HG03280 (cell line): Measurements from ENCODE around the gene TRIM17.

Source experiments
- ATAC-seq: cut with Tn5 transposase; IDR thresholded peaks from one replicate; pipeline ENCODE4 v1.9.1; 2021; ENCODE audit warnings: mild to moderate bottlenecking, moderate library complexity; ENCODE audit not compliant: unreplicated experiment

The TRIM17 gene

DNA sequence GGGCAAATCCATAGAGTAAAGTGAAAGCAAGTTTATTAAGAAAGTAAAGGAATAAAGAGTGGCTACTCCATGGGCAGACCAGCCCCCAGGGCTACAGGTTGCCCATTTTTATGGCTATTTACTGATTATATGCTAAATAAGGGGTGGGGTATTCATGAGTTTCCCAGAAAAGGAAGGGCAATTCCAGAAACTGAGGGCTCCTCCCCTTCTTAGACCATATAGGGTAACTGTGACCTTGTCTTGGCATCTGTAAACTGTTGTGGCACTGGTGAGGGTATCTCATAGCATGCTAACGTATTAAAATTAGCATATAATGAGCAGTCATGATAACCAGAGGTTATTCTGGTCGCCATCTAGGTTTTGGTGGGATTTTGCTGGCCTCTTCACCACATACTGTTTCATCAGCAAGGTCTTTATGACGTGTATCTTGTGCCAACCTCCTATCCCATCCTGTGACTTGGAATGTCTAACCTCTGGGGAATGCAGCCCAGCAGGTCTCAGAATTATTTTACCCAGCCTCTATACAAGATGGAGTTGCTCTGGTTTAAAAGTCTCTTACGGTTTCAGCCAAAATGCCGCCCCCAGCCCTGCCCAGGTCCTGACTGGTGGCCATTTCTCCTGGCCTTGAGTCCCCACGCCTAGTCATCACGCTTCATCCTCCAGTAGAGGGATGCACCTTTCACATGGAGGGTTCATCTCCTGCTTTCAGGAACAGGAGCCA lies 982 bp upstream of the TRIM17 start:
- no peak for ATAC-seq

DNA sequence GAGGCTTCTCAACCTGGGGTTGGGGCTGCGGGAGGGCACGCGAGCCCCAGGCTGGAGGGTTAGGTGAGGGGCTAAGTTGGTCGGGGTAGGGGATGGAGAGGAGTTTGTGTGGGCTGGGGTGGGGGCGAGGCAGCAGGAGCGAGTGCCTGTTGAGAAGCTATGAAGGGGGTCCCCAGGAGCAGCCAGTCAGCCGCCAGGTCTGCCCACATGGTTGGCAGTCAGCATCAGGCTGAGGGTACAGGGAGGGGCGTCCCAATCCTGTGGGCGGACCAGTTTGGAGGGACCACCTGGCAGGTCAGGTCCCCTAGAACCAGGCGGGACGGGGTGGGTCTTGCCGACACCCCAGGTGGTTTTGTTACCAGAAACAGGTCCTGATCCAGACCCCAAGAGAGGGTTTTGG lies 400 bp upstream of the TRIM17 start:
- no peak for ATAC-seq

DNA sequence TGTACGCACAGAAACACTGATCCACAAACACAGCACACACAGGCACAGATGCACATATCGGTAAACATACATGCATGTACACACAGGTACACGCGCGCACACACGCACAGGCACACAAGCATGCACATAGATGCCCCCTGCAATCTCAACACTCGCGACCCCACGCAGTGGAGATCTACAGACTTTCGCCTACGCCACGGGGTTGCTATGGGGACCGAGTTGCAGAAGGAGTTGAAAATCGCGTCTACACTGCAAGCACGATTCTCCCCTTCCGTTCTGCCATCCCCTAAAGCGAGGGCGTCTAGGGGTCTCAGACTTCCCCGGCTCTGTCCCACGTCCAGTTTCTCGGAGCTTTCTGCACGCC lies 826 bp downstream of the TRIM17 start:
- no peak for ATAC-seq

DNA sequence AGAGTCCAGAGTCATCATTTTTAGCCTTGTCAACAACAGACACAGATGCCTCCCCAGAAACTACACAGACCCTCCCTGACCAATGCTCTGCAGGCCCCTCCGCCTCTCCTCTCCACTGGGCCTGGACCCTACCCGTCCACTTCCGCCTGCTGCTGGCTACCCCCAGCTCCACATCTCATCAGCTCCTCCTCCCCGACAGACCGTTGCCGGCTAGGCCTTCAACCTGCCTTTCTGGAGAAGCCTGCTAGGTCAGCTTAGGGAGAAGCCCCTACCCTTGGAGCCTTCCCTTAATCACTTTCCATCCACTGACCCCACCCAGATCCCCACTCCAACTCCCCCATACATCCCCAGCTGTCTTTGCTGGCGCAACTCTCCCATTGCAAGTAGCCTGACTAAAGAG lies 1.4 kb downstream of the TRIM17 start:
- no peak for ATAC-seq

DNA sequence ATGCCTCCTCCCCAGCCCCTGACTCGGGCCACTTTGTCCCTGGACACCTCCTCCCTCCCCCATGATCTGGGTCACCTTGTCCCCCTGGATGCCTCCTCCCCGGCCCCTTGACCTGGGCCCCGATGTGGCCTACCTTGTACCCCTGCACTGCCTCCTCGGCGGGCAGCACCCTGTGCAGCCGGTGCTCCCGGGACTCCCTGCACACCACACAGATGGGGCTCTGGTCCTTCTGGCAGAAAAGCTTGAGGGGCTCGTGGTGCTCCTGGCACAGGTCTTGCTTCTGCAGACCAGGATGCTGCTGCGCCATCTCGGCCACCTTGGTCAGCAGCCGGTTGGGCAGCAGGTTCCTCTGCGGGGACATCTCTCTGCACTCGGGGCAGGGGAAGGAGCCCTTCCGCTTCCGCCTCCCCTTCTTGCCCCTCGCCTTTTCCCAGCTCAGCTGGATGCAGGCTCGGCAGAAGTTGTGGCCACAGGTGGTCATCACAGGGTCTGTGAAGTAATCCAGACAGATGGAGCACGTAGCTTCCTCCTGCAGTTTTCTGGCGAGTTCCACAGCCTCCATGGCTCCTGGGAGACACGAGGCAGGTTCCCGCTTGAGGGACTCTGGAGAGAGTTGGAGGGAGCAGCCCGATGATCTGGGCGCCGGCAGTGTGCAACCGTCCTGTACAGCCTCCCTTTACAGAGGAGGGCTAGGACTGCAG lies 2.0 kb downstream of the TRIM17 start:
- ATAC-seq = no peak

DNA sequence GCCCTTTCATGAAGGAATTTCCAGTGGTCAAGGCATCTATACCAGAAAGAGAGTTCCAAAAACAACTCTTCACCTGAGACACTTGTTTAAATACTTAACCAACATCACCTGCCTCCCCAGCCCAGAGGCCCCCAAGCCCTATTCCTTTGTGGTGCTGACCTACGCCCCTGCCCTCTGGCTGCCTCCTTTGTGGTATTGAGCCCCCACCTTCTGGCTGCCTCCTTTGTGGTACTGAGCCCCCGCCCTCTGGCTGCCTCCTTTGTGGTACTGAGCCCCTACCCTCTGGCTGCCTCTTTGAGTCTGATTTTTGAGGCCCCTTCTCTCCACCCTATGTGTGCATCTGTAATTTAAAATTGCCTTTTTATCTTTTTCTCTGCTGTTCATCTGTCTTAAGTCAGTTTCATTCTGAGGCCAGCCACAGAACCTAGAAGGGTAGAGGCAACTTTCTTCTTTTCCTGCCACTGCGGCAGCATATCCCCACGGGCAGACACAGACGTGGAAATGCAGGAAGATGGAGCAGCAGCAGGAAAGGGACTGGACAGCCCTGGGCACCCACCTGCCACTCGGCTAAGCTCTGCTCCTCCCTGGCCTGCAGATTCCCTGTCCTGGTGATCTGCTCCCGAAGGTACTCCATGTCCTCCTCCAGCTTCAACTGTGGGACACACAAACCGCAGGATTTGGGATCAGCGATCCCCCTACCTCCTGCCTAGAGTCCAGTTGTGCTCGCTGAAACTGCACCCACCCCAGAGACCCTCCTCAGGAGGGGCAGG lies 3.2 kb downstream of the TRIM17 start:
- no peak for ATAC-seq

DNA sequence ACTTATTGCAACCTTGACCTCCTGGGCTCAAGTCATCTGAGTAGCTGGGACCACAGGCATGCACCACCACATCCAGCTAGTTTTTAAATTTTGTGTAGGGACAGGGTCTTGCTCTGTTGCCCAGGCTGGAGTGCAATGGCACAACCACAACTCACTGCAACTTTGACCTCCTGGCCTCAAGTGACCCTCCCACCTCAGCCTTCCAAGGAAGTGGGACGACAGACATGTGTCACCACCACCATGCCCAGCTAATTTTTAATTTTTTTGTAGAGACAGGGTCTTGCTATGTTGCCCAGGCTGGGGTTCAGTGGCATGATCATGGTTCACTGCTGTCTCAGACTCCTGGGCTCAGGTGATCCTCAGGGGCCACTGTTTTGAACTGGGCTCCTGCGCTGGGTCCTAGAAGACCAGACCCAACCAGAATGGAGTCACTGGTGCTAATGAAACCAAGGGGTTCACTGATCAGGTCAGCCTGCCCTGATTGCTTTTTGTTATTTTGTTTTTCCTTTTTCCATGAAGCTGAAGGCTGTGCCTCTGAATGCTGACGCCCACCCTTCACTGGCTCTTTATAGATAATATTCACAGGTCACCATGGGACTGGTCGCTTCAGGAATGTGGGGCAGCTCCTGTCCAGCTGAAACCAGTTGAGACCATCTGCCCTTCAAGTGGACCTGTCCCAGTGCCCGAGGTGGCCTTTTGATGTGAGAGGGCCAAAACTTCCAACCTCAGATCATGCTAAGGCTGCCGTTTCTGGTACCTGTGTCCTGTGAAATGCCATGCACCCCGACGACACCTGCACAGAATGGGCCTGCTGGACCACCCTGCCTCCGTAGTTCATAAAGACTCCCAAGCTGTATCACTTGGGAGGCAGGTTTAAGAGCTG lies 4.9 kb downstream of the TRIM17 start:
- no peak for ATAC-seq

DNA sequence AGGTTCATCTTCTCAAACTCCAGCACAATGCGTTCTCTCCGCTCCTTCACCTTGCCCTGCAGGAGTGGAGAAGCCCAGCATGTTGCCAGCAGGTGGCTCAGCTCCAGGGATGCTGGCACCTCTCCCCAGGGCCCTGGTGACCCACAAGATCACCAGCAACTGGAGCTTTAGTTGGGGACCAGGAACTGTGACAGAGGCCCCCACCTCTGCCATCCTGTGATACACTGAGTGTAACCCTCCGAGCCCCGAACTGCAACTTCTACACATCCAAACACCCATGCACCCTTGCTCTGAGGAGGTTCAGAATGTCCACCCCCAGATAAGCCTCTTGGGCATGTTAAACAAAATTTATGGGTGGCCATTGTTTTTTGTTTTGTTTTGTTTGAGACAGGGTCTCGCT lies 5.5 kb downstream of the TRIM17 start:
- ATAC-seq = no peak

DNA sequence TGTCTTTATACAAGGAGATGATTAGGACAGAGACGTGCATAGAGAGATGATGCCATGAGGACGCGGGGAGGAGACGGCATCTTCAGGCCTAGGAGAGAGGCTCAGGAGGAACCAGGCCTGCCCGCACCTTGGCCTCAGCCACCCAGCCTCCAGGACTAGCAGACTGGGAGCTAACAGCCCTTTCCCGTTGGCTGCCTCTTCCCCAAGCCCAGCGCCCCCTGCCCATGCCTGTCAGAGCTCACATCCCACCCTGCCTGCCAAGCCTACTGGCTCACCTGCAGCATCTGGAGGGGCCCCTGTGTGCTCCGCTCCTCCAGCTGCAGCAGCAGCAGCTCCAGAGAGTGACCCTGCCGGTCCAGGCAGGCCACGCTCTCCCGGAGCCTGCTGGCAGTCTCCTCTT lies 6.0 kb downstream of the TRIM17 start:
- no peak for ATAC-seq

DNA sequence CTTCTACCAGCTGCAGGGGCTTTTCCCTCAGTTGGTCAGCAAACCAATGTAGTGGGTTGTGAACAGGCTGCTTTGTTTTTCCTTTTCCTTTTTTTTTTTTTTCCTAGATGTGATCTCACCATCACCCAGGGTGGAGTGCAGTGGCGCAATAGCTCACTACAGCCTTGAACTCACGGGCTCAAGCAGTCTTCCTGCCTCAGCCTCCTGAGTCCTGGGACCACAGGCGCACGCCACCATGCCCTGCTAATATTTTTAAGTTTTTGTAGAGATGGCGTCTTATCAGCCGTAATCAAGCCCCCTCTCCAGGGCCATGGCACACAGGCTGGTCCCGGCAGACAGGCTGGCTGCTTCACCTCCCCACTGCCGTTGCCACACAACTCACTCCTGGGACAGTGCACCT lies 6.6 kb downstream of the TRIM17 start:
- no peak for ATAC-seq

DNA sequence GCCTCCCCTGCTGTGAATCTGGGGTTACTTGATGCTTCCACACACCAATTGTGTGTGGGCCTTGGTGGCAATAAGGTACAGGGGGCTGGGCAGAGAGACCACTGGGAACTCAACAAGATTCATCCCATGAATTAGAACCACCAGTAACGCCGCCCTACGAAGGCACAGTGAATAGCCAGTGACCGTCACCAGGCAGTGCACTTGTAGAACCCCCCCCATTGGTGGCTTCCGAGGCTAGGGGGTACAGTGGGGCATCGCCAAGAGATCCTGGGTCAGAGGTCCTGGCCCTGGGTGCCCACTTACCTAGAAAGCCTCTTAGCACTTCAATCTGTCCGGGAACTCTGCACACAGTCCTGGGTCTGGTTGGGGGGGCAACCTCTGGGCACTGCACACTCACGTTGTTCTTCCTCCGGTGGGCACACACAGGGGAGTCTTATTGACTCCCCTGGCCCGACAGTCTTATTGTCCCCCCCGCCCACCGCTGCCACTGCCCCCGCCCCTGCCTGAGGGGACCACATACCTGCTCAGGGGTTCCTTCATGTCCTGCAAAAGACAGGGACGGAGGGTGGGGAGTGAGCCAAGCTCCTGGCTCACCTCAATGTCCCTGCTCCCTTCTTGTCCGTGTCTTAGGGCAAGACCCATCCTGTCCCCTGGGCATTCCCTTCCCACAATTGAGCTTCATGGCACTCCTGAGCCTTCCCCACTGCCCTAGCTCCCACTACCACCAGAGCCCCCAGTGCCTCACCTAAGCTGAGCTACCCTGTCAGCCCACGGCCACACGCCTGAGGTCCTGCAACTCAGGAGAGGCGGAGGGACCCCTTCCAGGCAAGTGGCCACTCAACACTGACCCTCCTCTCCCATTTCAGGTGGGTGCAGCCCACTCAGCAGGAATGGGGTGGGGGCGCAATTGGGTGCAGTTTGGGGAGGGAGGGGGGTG lies 7.5 kb downstream of the TRIM17 start:
- no peak for ATAC-seq

DNA sequence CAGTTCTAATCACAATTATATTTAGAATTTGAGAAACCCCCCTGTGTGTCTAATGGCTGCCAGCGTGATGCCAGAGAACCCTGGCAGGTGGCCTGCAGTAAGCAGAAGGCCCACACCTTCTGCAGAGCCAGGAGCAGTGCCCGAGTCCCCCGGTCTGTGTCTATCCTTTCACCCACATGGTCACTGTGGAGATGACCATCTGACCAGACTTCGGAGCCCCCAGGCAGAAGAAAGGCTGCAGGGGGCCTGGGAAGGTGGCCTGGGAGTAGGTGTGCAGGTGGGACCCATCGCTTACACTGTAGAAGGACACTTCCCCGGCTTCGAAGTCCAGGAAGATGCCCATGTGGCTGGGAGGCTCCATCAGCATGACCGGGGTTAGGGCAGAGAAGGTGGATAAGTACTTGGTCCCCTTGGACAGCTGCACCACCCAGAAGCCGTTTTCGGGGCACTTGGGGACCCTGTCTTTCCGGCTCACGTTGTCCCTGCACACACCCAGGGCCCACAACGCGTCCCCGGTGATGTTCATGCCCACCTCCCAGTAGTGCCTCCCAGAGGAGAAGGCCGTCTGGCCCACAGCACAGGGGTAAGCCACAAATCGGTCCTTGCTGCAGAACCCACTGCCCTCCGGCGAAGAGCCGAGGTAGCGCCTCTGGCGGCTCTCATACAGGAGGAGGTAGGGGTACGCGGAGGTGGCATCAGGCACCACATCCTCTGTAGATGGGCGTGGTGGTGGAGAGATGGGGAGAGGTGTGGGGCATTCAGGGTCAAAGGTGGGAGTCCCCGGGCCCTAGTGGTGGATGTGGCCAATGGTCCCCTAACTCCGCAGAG lies 8.4 kb downstream of the TRIM17 start:
- no peak for ATAC-seq

DNA sequence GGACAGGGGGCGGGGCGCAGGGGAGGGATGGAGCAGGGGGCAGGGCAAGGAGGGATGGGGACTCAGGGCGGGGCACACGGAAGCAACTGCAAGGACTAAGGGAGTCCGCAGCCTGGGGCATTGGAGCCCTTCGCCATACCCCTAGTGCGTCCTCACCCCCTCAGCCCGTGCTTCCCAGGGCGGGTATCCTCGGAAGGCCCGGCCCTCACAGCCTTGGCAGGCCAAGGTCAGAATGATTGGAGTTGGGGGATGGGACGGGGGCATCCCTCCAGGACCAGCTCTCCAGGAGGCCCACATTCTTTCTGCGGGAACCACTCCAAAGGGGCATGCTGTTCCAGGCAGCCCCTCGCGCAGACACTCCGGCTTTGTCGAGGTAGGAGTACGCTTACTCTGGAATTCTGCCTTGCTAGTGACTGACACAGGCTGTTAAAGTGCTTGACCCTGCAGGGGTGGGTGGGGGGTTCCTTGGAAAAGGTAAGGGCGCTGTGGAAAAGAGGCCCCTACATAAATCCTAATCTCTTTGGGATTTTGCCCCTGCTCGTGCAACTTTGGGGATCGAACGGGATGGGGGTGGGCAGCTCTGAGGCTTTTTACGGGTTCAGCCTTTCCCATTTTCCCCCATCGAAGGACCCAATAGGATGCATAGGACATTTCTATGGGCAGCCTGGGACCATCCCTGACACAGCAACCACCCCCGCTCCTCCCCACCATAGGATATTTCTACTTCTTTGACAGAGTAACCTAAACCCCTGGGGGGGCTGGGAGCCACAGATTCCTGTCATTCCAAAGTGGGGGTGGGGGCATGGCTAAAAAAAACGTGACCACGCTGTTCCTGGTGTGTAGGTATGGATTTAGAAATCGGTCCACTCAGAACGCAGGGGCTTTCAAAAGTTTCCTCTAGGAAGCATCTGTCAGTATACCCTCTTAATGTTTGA lies 9.3 kb downstream of the TRIM17 start:
- ATAC-seq = no peak

DNA sequence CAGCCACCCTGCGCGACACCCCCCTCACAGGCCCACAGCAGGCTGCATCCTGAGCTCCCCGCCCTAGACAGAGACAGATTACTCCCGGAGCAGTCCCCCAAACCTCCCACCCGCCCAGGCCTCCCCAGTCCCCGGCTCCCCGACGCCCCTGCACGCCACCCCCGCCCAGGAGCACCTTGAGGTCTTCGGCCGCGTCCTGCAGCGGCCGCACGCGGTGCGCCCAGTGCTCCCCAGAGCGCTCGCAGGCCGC lies 10.8 kb downstream of the TRIM17 start:
- ATAC-seq = peak; percentile 1

DNA sequence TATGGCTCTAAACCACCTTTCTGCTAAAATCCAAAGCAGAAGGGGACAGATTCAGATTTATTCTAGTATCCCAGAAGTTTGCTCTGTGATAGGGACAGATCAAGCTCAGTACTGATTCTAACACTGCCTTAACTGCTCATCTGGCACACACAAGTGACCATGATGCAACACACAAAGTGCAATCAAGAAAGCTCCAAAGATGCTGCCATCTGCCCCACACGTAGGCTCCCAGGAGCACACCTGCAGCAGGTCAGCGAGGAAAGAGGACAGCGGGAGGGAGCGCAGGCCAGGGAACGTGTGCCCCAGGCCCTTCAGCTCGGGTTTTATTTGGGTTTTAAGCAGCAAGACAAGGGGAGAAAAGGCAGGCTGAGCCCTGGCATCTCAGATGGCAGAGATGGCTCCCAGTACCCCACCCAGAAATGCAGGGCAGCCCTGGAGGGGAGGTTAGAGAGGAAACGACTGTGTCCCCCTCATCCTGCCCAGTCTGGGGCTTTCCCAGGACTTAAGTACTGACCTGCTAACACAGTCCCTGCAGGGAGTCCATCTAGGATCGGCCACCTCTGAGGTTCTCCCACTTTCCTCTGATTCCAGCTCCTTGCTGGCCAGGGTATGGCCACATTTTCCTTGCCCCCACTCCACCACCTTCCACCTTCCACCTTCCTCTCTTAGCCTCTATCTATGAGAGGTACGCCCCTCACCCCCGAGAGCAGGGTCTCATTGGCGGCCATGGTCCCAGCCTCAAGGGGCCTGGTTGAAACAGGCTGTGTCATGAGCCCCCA lies 11.3 kb downstream of the TRIM17 start:
- ATAC-seq = no peak

DNA sequence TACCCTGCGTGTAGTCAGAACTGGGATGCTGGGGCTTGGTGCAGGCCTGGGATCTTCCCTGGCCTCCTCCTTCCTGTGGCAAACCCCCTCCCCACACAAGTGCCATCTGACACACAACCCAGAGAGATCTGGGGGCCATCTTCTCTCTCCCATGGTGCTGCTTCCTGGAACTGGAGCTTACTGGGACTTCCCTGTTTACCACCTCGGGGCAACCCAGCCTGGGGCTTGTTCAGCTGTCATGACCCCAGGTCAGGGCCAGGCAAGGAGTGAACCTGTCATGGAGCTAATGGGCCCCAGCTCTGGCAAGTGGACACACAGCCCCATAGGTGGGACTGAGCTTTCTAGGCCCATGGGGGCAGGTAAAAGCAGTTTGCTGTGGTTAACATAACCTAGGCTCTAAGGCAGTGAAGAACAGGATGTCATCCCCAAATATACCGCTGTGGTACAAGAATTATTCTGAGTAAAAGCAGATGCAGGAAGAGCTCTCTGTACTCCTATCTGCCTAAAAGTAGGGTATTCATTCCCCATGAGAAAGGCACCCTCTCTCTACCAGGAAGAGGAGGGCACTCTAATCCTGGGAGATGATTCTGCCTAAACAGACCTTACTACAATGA lies 12.4 kb downstream of the TRIM17 start:
- no peak for ATAC-seq

DNA sequence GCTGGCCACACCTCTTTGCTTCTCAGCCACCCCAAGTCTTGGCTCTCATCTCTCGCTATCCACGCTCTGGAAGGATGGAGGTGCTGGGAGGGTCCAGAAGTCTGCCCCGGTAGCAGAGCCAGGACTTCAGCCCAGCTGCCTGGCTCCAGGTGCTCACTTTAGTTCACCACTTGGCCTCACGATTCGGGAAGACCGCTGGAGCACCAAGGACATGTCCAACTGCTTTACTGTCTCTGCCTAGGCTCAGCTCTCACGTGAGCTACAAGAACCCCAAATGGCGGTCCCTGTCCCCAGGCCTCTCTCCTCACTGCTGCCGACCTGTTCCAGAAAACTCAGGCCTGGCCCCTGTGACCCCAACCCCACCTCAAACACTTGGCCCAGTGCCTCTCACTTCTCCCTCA lies 13.4 kb downstream of the TRIM17 start:
- no peak for ATAC-seq
